ENCODE data around the gene SLAMF9. TPM values are rescaled to one million over a fixed set of nuclear protein-coding genes. Genes with fewer than 3 reads are reported as not detected.

SLAMF9 gene
- total RNA-seq, 1 experiment from 2014 or later: not detected

GRCh38 chr1:159935719-159936272 is 18.2 kb downstream of the SLAMF9 start:
- H3K27ac Mint-ChIP-seq: peak overlapping the region in 1 of 3 experiments; percentile 76; a peak in 1 of 7 replicates
- no peak overlapping the region for H2BK20ac ChIP-seq (ENCODE audit: low read depth, low read length, poor library complexity, severe bottlenecking)

More at GRCh38 chr1:159935719-159936272, 18.2 kb downstream of the SLAMF9 start:
- Histone ChIP-seq H2BK15ac (ENCODE audit: low read depth, low read length) (no peak overlapping the region), H3K23me2 (ENCODE audit: insufficient read length, low read depth, low read length, poor library complexity, severe bottlenecking) (no peaks in the 10 kb centered on the region), H4K91ac (ENCODE audit: insufficient read length, low read depth, low read length) (no peak overlapping the region), H2AFZ (ENCODE audit: low read length) (no peak overlapping the region), H3K4me2 (ENCODE audit: insufficient read depth, insufficient read length, low read length) (no peak overlapping the region), H4K5ac (ENCODE audit: insufficient read length, low read depth, low read length) (no peak overlapping the region), H3K4me1 (ENCODE audit: insufficient read depth, low read length) (no peaks in the 10 kb centered on the region; the same call in 1 of the 2 replicates), H3K23ac (ENCODE audit: insufficient read length, low read depth, low read length) (no peak overlapping the region), H3K79me1 (ENCODE audit: insufficient read depth, low read depth, low read length, poor library complexity, severe bottlenecking) (no peaks in the 10 kb centered on the region), H3K56ac (ENCODE audit: insufficient read length, low read depth, low read length) (no peak overlapping the region), H3K27ac (ENCODE audit: insufficient read length, low read depth, low read length) (no peak overlapping the region), H2BK120ac (ENCODE audit: low read depth, low read length, poor library complexity, severe bottlenecking) (no peak overlapping the region), H2AK5ac (ENCODE audit: insufficient read length, low read length) (no peak overlapping the region), H4K20me1 (ENCODE audit: control insufficient read depth, insufficient read depth, insufficient read length) (no peaks in the 10 kb centered on the region), H3K27me3 (ENCODE audit: insufficient read depth, low read length) (no peaks in the 10 kb centered on the region), H3K4ac (ENCODE audit: low read depth, low read length) (no peak overlapping the region), H3K18ac (ENCODE audit: insufficient read length, low read depth, low read length) (no peak overlapping the region), H3K14ac (ENCODE audit: insufficient read depth, low read length) (no peak overlapping the region), H3K9me3 (ENCODE audit: control insufficient read depth, low read depth, low read length) (no peaks in the 10 kb centered on the region), H3K79me2 (ENCODE audit: insufficient read depth, low read length) (no peaks in the 10 kb centered on the region), H2BK5ac (ENCODE audit: insufficient read length, low read length) (no peak overlapping the region), H3T11ph (ENCODE audit: low read length) (no peak overlapping the region), H3K9ac (ENCODE audit: extremely low read depth, insufficient read length, low read length) (no peak overlapping the region), H2BK12ac (ENCODE audit: insufficient read length, low read depth, low read length) (no peak overlapping the region), H4K8ac (replicated peaks; ENCODE audit: insufficient read length, low read depth, low read length) (no peak overlapping the region)
- peaks cover 19 to 30% (median 26%) of the 10 kb centered on the region in 3 experiments for H3K36me3 Mint-ChIP-seq (ENCODE audit: insufficient read depth in 1 of 3, low read depth in 3 of 3)
- DNase-seq: no peak
- H3K4me1 Mint-ChIP-seq: peaks cover 29 to 32% of the 10 kb centered on the region in 2 experiments
- WGBS (ENCODE audit: extremely low coverage, insufficient read length, low lambda C conversion rate): no CpG with 5 or more reads among the region's 4 CpGs
- no peak for TF ChIP-seq CTCF (conservative IDR thresholded peaks at IDR 0.05)
- no peaks in the 10 kb centered on the region for H3K9me3 Mint-ChIP-seq
- H3K4me3 Mint-ChIP-seq: no peak overlapping the region
- H3K27me3 Mint-ChIP-seq (ENCODE audit: low read depth): peaks cover 1% of the 10 kb centered on the region; the same call in 1 of the 2 replicates

Data from H9 (cell line).